ENCODE results near the gene NT5E.

NT5E gene

GRCh38 chr6:85470023-85470410, 20.1 kb downstream of the NT5E start:
- H3K36me3 ChIP-seq (ENCODE audit: low read length), result no peaks in the 10 kb centered on the region

GRCh38 chr6:85472744-85473143, 22.9 kb downstream of the NT5E start:
- no peaks in the 10 kb centered on the region for H3K9me2 ChIP-seq (replicated peaks; ENCODE audit: insufficient read depth, low read length)
- H3K4me2 ChIP-seq (ENCODE audit: low read depth, low read length, poor library complexity, severe bottlenecking), result no peak overlapping the region
- H3K27me3 ChIP-seq (ENCODE audit: low read length), result no peaks in the 10 kb centered on the region
- no peaks in the 10 kb centered on the region for H3K36me3 ChIP-seq (ENCODE audit: low read length)
- TF ChIP-seq EZH2phosphoT487 (conservative IDR thresholded peaks at IDR 0.05; ENCODE audit: low read length) (no peak), CTCF (IDR thresholded peaks at IDR 0.05; ENCODE audit: insufficient read depth, low read length, poor library complexity, severe bottlenecking) (no peak)
- no peaks in the 10 kb centered on the region for H4K20me1 ChIP-seq (ENCODE audit: low read depth, low read length)
- no peak overlapping the region for H3K9ac ChIP-seq (ENCODE audit: low read length)
- no peak overlapping the region for H2AFZ ChIP-seq (ENCODE audit: low read depth, low read length, severe bottlenecking)
- no peaks in the 10 kb centered on the region for H3K9me3 ChIP-seq (ENCODE audit: insufficient read depth, low read length)
- no peak overlapping the region for H3K4me3 ChIP-seq (ENCODE audit: insufficient read depth, low read length, poor library complexity, severe bottlenecking)
- no peaks in the 10 kb centered on the region for H3F3A ChIP-seq (ENCODE audit: insufficient read depth)
- H3K27ac ChIP-seq (ENCODE audit: low read depth, low read length), result no peak overlapping the region
- no peaks in the 10 kb centered on the region for H3K79me2 ChIP-seq (ENCODE audit: insufficient read depth, low read length)

More at GRCh38 chr6:85470023-85470410, 20.1 kb downstream of the NT5E start:
- Histone ChIP-seq H3K79me2 (ENCODE audit: insufficient read depth, low read length) (no peaks in the 10 kb centered on the region), H3F3A (ENCODE audit: insufficient read depth) (no peaks in the 10 kb centered on the region), H4K20me1 (ENCODE audit: low read depth, low read length) (no peaks in the 10 kb centered on the region), H3K27ac (ENCODE audit: low read depth, low read length) (no peak overlapping the region), H3K9me3 (ENCODE audit: insufficient read depth, low read length) (no peaks in the 10 kb centered on the region), H3K4me2 (ENCODE audit: low read depth, low read length, poor library complexity, severe bottlenecking) (no peak overlapping the region), H3K27me3 (ENCODE audit: low read length) (no peaks in the 10 kb centered on the region), H3K9ac (ENCODE audit: low read length) (no peak overlapping the region), H3K4me3 (ENCODE audit: insufficient read depth, low read length, poor library complexity, severe bottlenecking) (no peak overlapping the region), H3K9me2 (replicated peaks; ENCODE audit: insufficient read depth, low read length) (no peaks in the 10 kb centered on the region), H2AFZ (ENCODE audit: low read depth, low read length, severe bottlenecking) (no peak overlapping the region)
- TF ChIP-seq EZH2phosphoT487 (conservative IDR thresholded peaks at IDR 0.05; ENCODE audit: low read length), result no peak
- TF ChIP-seq CTCF (IDR thresholded peaks at IDR 0.05; ENCODE audit: insufficient read depth, low read length, poor library complexity, severe bottlenecking), result no peak

- H3F3A ChIP-seq (ENCODE audit: insufficient read depth), result no peaks in the 10 kb centered on the region
- TF ChIP-seq EZH2phosphoT487 (conservative IDR thresholded peaks at IDR 0.05; ENCODE audit: low read length) (no peak), CTCF (IDR thresholded peaks at IDR 0.05; ENCODE audit: insufficient read depth, low read length, poor library complexity, severe bottlenecking) (no peak)
- H3K79me2 ChIP-seq (ENCODE audit: insufficient read depth, low read length), result no peaks in the 10 kb centered on the region
- no peak overlapping the region for H3K27ac ChIP-seq (ENCODE audit: low read depth, low read length)
- no peaks in the 10 kb centered on the region for H3K9me3 ChIP-seq (ENCODE audit: insufficient read depth, low read length)
- H3K4me2 ChIP-seq (ENCODE audit: low read depth, low read length, poor library complexity, severe bottlenecking), result no peak overlapping the region
- no peak overlapping the region for H3K4me3 ChIP-seq (ENCODE audit: insufficient read depth, low read length, poor library complexity, severe bottlenecking)
- no peaks in the 10 kb centered on the region for H3K27me3 ChIP-seq (ENCODE audit: low read length)
- no peaks in the 10 kb centered on the region for H4K20me1 ChIP-seq (ENCODE audit: low read depth, low read length)
- no peak overlapping the region for H3K9ac ChIP-seq (ENCODE audit: low read length)
- no peaks in the 10 kb centered on the region for H3K36me3 ChIP-seq (ENCODE audit: low read length)
- no peaks in the 10 kb centered on the region for H3K9me2 ChIP-seq (replicated peaks; ENCODE audit: insufficient read depth, low read length)
- no peak overlapping the region for H2AFZ ChIP-seq (ENCODE audit: low read depth, low read length, severe bottlenecking)
These were observed 23.9 kb downstream of the NT5E start for GRCh38 chr6:85473748-85474147.
